ENCODE data around the gene TENT5C.

DNA sequence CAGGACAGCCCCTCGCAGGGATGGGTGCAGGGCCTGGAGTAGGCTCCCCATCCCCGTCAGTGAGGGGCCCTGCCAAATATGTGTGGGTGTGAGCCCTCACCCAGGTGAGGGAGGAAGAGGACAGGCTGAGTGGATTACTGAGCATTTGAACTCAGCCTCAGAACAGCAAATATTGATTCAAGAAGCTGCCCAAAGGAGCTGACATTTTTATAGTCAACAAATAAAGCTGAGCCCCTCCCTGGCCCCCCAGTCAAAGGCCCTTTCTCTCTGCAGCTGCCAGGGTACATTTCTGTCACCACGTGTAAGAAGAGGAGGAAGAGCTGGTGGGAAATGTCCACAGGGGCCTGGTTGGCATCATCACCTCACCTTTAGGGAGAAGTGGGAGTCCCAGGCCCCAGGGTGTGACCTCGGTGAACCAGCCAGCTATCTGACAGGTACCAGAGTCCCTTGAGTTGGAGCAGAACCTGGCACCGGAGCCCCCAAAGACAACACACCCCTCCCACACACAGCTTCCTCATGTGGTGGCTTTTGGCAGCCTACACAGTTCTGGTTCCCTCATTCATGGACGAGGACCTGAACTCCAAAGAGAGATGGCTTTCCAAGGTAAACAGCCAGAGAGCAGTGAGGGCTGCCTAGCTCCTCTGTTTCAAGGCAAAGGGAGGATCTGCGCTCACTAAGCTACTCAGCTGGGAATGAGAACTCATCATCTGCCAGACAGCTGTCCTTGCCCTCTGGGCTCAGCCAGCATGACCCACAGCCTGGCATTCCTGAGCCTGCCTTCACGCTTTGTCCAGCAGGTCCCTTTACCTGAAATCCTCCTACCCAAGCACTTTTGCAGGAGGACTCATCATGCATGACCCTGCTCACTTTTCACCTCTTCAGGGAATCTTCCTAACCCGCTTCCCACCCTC lies 43.0 kb upstream of the TENT5C start:
- TF ChIP-seq, protein P1, sequence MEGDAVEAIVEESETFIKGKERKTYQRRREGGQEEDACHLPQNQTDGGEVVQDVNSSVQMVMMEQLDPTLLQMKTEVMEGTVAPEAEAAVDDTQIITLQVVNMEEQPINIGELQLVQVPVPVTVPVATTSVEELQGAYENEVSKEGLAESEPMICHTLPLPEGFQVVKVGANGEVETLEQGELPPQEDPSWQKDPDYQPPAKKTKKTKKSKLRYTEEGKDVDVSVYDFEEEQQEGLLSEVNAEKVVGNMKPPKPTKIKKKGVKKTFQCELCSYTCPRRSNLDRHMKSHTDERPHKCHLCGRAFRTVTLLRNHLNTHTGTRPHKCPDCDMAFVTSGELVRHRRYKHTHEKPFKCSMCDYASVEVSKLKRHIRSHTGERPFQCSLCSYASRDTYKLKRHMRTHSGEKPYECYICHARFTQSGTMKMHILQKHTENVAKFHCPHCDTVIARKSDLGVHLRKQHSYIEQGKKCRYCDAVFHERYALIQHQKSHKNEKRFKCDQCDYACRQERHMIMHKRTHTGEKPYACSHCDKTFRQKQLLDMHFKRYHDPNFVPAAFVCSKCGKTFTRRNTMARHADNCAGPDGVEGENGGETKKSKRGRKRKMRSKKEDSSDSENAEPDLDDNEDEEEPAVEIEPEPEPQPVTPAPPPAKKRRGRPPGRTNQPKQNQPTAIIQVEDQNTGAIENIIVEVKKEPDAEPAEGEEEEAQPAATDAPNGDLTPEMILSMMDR (conservative IDR thresholded peaks at IDR 0.05 in 1 of 2, IDR thresholded peaks at IDR 0.05 in 1 of 2; ENCODE audit: extremely low read depth in 1 of 2, insufficient read depth in 1 of 2, low read depth in 1 of 2, low read length in 2 of 2), result no peak
- TF ChIP-seq EZH2 (IDR thresholded peaks at IDR 0.05; ENCODE audit: borderline replicate concordance, low read length), result no peak

Data from mammary epithelial cell (primary cell).